ENCODE data around the gene BRPF1.
A peak's percentile ranks its signal among the peaks of the same experiment; 100 is the strongest.

Gene BRPF1

GRCh38 chr3:9765865-9766264 lies 34.3 kb downstream of the BRPF1 start:
- Histone ChIP-seq H3K27ac (ENCODE audit: low read depth, low read length) (no peak overlapping the region), H3K4me3 (ENCODE audit: low read length) (no peak overlapping the region), H3K4me1 (ENCODE audit: control insufficient read depth, low read length) (peaks cover 27% of the 10 kb centered on the region), H3K9me3 (ENCODE audit: control insufficient read depth, insufficient read depth, low read length) (no peaks in the 10 kb centered on the region), H3K36me3 (ENCODE audit: control insufficient read depth, low read length) (no peaks in the 10 kb centered on the region), H4K20me1 (ENCODE audit: control insufficient read depth, insufficient read depth, low read depth, low read length) (no peaks in the 10 kb centered on the region), H3F3A (ENCODE audit: control insufficient read depth, insufficient read depth) (no peaks in the 10 kb centered on the region; the same call in 1 of the 2 replicates), H3K9me2 (replicated peaks; ENCODE audit: control insufficient read depth, low read length) (no peaks in the 10 kb centered on the region), H3K4me2 (ENCODE audit: low read length) (no peak overlapping the region), H3K79me2 (ENCODE audit: control insufficient read depth, low read length) (no peaks in the 10 kb centered on the region), H3K27me3 (ENCODE audit: control insufficient read depth, low read length) (peaks cover 11% of the 10 kb centered on the region)
- TF ChIP-seq, protein P1, sequence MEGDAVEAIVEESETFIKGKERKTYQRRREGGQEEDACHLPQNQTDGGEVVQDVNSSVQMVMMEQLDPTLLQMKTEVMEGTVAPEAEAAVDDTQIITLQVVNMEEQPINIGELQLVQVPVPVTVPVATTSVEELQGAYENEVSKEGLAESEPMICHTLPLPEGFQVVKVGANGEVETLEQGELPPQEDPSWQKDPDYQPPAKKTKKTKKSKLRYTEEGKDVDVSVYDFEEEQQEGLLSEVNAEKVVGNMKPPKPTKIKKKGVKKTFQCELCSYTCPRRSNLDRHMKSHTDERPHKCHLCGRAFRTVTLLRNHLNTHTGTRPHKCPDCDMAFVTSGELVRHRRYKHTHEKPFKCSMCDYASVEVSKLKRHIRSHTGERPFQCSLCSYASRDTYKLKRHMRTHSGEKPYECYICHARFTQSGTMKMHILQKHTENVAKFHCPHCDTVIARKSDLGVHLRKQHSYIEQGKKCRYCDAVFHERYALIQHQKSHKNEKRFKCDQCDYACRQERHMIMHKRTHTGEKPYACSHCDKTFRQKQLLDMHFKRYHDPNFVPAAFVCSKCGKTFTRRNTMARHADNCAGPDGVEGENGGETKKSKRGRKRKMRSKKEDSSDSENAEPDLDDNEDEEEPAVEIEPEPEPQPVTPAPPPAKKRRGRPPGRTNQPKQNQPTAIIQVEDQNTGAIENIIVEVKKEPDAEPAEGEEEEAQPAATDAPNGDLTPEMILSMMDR (IDR thresholded peaks at IDR 0.05; ENCODE audit: low read depth, low read length, poor library complexity, severe bottlenecking): no peak
- no peak for TF ChIP-seq EZH2phosphoT487 (IDR thresholded peaks at IDR 0.05; ENCODE audit: borderline replicate concordance, low read length)

- H3K9me3 ChIP-seq (ENCODE audit: control insufficient read depth, insufficient read depth, low read length): no peaks in the 10 kb centered on the region
- H4K20me1 ChIP-seq (ENCODE audit: control insufficient read depth, insufficient read depth, low read depth, low read length): no peaks in the 10 kb centered on the region
- H3K4me2 ChIP-seq (ENCODE audit: low read length): no peak overlapping the region
- no peaks in the 10 kb centered on the region for H3F3A ChIP-seq (ENCODE audit: control insufficient read depth, insufficient read depth)
- H3K79me2 ChIP-seq (ENCODE audit: control insufficient read depth, low read length): no peaks in the 10 kb centered on the region
- TF ChIP-seq, protein P1 (IDR thresholded peaks at IDR 0.05; ENCODE audit: low read depth, low read length, poor library complexity, severe bottlenecking): no peak
- TF ChIP-seq EZH2phosphoT487 (IDR thresholded peaks at IDR 0.05; ENCODE audit: borderline replicate concordance, low read length): no peak
- H3K36me3 ChIP-seq (ENCODE audit: control insufficient read depth, low read length): no peaks in the 10 kb centered on the region
- H3K27me3 ChIP-seq (ENCODE audit: control insufficient read depth, low read length): peaks cover 11% of the 10 kb centered on the region
- no peak overlapping the region for H3K27ac ChIP-seq (ENCODE audit: low read depth, low read length)
- no peak overlapping the region for H3K4me3 ChIP-seq (ENCODE audit: low read length)
- peaks cover 27% of the 10 kb centered on the region for H3K4me1 ChIP-seq (ENCODE audit: control insufficient read depth, low read length)
- no peaks in the 10 kb centered on the region for H3K9me2 ChIP-seq (replicated peaks; ENCODE audit: control insufficient read depth, low read length)
Observed at GRCh38 chr3:9767418-9767817, 35.9 kb downstream of the BRPF1 start.

DNA sequence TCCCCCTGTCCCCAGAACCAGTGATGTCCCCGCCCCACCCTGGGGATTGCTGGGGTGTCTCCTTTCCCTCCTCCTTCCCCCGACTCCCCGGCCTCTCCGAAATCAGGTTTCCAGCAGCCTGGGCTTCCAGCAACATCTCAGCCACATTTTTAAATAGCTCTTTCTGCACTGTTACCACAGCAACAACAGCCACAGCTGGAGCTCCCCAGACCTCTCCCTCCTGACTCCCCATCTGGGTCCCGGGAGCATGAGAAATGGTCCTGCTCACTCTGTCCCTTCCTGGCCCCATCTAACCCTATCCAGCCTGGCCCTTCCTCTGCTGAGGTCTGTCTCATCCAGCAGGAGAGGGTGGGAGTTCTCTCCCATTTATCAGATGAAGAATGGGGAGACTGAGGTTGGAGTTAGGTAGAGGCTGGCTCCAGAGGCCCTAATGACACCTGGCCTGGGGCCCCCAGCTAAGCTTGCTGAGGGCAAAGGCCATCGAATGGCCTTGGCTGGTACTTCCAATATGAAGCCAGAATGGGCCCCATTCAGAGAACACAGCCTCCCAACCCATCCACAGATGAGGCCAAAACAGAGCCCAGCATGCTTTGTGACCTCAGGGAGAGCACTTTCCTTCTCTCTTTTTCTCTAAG lies 36.7 kb downstream of the BRPF1 start:
- peaks cover 11% of the 10 kb centered on the region for H3K27me3 ChIP-seq (ENCODE audit: control insufficient read depth, low read length)
- no peak overlapping the region for H3K27ac ChIP-seq (ENCODE audit: low read depth, low read length)
- peak overlapping the region; percentile 70; the same call in 1 of the 2 replicates for H3K4me2 ChIP-seq (ENCODE audit: low read length)

More for the DNA sequence above, 36.7 kb downstream of the BRPF1 start:
- peaks cover 27% of the 10 kb centered on the region for H3K4me1 ChIP-seq (ENCODE audit: control insufficient read depth, low read length)
- no peak overlapping the region; the same call in 1 of the 2 replicates for H3K4me3 ChIP-seq (ENCODE audit: low read length)
- H3K9me3 ChIP-seq (ENCODE audit: control insufficient read depth, insufficient read depth, low read length): no peaks in the 10 kb centered on the region
- H4K20me1 ChIP-seq (ENCODE audit: control insufficient read depth, insufficient read depth, low read depth, low read length): no peaks in the 10 kb centered on the region
- H3K79me2 ChIP-seq (ENCODE audit: control insufficient read depth, low read length): no peaks in the 10 kb centered on the region
- no peaks in the 10 kb centered on the region for H3K36me3 ChIP-seq (ENCODE audit: control insufficient read depth, low read length)
- H3F3A ChIP-seq (ENCODE audit: control insufficient read depth, insufficient read depth): no peaks in the 10 kb centered on the region
- no peak for TF ChIP-seq EZH2phosphoT487 (IDR thresholded peaks at IDR 0.05; ENCODE audit: borderline replicate concordance, low read length)
- TF ChIP-seq, protein P1 (IDR thresholded peaks at IDR 0.05; ENCODE audit: low read depth, low read length, poor library complexity, severe bottlenecking): no peak
- no peaks in the 10 kb centered on the region for H3K9me2 ChIP-seq (replicated peaks; ENCODE audit: control insufficient read depth, low read length)
